GM19025 (cell line): ENCODE data around the gene HSPA1L.
"Not testable (repeated sequence)": the region's sequence is repeated elsewhere in the genome, so short reads cannot be mapped to it uniquely, and the experiment has no call there.

Experiments used
- ATAC-seq: cut with Tn5 transposase; IDR thresholded peaks from one replicate; pipeline ENCODE4 v1.9.1; 2021; ENCODE audit warnings: mild to moderate bottlenecking, low read depth, moderate library complexity; ENCODE audit not compliant: unreplicated experiment

Gene HSPA1L

DNA sequence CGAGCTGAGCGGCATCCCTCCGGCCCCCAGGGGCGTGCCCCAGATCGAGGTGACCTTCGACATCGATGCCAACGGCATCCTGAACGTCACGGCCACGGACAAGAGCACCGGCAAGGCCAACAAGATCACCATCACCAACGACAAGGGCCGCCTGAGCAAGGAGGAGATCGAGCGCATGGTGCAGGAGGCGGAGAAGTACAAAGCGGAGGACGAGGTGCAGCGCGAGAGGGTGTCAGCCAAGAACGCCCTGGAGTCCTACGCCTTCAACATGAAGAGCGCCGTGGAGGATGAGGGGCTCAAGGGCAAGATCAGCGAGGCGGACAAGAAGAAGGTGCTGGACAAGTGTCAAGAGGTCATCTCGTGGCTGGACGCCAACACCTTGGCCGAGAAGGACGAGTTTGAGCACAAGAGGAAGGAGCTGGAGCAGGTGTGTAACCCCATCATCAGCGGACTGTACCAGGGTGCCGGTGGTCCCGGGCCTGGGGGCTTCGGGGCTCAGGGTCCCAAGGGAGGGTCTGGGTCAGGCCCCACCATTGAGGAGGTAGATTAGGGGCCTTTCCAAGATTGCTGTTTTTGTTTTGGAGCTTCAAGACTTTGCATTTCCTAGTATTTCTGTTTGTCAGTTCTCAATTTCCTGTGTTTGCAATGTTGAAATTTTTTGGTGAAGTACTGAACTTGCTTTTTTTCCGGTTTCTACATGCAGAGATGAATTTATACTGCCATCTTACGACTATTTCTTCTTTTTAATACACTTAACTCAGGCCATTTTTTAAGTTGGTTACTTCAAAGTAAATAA lies 2.2 kb upstream of the HSPA1L start:
- ATAC-seq = not testable (repeated sequence)

DNA sequence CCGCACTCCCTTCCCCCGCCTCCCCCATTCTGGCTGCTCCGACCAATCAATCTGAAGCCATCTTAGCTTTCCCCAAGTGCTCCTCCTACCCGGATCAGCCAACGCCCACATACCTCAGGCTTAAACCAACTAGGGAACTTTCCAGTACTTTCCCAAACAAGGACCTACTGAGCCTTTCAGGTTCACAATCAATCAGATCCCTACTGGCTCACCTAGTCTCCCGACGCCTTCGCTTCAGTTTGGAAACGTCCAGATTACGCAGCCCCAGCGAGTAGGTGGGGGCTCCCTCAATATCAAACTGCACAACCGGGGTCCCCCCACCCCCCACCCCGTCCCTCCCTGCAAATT lies 432 bp downstream of the HSPA1L start:
- no peak for ATAC-seq

DNA sequence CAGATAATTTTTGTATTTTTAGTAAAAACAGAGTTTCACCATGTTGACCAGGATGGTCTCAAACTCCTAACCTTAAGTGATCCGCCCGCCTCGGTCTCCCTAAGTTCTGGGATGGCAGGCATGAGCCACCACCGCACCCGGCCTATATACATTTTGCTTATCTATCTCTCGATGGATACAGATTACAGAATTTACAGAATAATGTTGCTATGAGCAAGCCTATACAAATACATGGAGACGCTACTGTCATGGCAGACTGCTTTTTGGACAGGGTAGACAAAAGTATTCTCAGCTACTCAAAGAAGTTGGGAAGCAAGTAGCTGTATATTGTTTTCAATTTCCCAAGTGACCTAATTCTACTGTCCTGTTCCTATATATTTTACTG lies 1.6 kb downstream of the HSPA1L start:
- no peak for ATAC-seq

DNA sequence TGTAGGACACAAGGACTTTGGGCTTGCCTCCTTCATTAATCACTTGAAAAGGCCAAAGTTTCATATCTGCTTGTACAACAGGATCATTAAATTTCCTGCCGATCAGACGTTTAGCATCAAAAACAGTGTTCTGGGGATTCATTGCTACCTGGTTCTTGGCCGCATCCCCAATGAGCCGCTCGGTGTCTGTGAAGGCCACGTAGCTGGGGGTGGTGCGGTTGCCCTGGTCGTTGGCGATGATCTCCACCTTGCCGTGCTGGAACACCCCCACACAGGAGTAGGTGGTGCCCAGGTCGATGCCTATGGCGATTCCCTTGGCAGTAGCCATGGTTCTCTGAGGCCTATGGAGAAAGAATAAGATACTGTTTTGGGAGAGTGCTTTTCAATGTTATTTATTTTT lies 3.4 kb downstream of the HSPA1L start:
- ATAC-seq = no peak

DNA sequence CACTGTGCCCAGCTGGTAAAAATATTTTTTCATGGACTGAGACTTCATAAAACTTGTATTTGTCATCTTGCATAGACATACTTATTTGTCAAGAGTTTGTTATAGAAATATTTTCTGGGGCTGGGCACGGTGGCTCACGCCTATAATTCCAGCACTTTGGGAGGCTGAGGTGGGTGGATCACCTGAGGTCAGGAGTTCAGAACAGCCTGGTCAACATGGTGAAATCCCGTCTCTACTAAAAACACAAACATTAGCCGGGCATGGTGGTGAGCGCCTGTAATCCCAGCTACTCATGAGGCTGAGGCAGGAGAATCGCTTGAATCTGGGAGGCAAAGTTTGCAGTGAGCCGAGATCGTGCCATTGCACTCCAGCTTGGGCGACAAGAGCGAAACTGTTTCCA lies 6.5 kb downstream of the HSPA1L start:
- not testable (repeated sequence) for ATAC-seq

DNA sequence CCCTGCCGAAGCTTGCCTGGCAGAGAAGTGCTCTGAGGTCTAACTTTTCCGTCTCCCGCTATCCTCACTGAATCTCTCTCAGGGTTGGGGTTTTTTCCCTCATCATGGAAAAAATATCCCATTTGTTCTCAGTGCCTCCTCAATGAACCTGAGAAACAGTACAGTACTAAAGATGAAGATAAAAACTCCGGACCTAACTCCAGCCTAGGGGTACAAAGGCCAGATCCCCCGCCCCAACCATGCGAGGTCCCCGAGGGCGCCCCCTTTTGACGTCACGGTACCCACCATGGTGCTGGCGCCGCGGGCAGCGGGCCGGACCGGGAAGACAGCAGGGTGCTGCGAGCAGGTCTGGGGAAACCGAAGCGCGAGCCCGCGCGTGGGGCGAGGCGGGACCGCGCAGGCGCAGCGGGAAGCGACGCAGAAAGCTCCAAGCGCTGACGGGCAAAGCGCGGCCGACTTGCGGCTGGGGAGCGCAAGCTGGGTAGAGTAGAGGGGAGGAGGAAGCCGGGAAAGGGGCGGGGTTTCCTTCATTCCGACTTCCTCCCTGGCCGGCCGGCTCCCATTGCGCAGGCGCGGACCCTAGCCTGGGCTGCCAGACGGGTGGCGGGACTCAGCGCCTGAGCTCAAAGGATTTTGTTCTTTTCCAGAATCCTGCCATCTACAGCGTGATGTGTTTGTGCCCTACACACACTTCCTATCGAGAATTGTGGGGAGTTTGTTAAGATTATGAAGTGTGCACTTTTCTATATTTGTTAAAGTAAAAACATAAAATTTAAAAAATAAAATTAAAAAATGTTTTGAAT lies 8.4 kb downstream of the HSPA1L start, which contains the start of gene LSM2:
LSM2 (minus strand) TSS at position 497 of the 803 bp plus-strand sequence; CDS start at position 288, 209 bp downstream.
- ATAC-seq = peak; percentile 91

DNA sequence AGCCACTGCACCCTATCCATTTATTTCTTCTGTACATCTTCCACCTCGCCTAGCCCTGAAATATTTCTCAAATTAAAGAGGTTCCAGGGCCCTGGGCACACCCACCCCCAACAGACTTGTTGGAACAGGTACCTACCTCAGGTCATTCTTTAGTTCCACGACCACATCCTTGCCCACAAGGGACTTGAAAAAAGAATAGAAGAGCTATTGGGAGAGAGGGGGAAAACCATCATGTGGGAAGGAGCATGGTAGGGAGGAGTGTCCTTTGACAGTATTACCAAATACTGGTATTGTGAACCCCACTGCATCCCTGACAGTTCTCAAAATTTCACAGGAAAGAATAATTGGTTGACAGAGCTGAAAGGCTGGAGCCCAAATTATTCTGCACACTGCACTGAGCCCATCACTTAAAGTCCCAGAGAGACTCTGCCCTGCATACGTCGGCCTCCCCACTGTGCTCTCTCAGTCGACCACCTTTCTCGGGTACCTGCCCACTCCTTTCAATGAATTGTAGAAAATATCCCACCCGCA lies 9.1 kb downstream of the HSPA1L start:
- no peak for ATAC-seq

DNA sequence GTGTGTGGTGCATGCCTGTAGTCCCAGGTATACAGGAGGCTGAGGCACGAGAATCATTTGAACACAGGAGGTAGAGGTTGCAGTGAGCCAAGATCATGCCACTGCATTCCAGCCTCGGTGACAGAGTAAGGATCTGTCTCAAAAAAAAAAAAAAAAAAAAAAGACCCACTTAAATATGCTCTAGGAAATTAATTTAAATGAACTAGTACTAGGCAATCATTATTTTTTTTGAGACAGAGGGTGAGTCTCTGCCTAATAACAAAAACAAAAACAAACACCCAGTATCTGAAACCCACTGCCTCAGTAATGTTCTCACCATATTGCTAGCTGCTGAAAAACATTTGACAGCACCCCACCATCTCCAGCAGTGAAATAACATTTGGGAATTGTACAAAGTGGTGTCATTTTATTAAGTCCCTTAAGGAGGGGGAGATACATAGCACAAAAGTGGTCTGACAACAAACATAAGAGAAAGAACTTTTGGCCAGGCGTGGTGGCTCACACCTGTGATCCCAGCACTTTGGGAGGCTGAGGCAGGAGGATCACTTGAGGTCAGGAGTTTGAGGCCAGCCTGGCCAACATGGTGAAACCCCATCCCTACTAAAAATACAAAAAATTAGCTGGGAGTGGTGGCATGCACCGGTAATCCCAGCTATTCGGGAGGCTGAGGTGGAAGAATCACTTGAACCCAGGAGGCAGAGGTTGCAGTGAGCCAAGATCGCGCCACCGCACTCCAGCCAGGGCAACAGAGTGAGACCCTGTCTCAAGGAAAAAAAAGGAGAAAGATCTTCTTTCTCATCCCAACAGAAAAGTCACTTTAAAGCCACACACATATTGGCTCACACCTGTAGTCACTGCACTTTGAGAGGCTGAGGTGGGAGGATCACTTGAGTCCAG lies 13.8 kb downstream of the HSPA1L start:
- ATAC-seq = not testable (repeated sequence)

DNA sequence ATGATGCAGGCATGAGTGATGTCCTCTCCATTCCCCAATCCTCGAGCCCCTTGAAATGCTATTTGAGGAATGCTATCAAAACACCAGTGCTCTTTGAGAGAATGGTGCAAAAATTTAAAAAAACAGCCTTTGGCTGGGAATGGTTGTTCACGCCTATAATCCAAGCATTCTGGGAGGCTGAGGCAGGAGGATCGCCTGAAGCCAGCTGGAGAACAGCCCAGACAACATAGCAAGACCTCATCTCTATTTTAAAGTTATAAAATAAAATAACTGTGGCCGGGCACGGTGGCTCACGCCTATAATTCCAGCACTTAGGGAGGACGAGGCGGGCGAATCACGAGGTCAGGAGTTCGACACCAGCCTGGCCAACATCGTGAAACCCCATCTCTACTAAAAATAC lies 15.3 kb downstream of the HSPA1L start:
- no peak for ATAC-seq

DNA sequence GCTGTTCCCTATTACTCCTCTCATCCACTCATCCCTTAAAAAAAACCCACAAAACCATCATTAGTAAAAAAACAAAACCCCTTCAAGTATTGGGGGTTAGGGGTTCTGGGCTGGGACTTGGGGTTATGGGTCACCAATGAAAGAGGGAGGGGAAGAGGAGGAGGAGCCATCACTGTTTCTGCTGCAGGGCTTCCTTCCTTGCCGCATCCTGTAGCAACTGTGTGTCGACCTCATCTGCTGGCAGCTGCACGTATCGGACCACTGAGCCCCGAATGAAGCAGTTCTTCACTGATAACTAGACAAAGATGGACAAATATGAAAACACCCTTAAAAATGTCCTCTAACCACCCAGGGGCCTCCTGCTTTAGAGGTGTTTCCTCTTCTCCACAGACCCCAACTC lies 17.5 kb downstream of the HSPA1L start:
- no peak for ATAC-seq

DNA sequence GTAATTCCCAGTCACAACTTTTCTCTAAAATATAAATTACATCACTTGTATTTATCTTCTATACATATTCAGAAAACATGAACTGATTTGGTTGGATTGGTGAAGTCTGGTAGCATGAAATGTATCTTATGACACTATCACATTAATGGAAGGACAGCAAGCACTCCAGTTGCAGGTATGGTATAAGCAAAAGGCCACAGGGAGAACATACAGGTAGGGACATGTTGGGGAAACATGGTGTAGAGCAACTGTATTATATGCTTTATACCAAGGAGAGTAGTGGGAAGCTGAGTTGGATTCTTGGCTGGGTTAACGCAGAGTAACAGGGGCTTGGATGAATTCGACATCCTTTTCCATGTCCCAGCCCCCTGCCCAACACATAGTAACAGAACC lies 18.1 kb downstream of the HSPA1L start:
- no peak for ATAC-seq

DNA sequence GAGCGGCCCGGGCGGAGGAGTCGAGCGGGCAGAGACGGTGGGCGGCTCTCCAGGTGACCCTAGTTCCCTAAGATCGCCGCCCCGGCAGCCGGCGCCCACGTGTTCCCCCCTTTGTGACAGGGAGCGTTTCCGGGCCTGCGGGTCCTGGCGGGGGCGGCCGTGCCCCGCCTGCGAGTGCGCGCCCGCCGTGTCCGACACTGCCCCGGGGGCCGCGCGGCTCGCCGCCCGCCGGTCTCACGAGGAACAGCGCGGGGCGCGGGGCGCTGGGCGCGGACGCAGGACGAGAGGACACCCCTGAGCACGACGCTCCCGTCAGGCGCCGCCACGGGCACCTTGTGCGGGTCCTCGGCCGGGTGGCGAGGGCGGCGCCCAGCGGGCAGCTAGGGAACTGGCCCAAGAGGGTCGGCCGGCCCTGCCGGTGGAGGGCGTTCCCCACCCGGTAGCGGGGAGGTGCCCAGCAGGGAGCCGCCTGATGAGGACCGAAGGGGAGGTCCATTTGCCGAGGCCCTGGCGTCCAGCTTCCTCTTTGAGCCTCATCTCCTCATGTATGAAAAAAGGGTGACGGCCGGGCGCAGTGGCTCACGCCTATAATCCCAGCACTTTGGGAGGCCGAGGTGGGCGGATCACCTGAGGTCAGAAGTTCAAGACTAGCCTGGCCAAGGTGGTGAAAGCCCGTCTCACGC lies 19.3 kb downstream of the HSPA1L start, which contains the start of gene VARS1:
VARS1 (minus strand) TSS at position 137 of the 683 bp plus-strand sequence. CDS start 535 bp downstream, outside the sequence.
- ATAC-seq = peak; percentile 78

DNA sequence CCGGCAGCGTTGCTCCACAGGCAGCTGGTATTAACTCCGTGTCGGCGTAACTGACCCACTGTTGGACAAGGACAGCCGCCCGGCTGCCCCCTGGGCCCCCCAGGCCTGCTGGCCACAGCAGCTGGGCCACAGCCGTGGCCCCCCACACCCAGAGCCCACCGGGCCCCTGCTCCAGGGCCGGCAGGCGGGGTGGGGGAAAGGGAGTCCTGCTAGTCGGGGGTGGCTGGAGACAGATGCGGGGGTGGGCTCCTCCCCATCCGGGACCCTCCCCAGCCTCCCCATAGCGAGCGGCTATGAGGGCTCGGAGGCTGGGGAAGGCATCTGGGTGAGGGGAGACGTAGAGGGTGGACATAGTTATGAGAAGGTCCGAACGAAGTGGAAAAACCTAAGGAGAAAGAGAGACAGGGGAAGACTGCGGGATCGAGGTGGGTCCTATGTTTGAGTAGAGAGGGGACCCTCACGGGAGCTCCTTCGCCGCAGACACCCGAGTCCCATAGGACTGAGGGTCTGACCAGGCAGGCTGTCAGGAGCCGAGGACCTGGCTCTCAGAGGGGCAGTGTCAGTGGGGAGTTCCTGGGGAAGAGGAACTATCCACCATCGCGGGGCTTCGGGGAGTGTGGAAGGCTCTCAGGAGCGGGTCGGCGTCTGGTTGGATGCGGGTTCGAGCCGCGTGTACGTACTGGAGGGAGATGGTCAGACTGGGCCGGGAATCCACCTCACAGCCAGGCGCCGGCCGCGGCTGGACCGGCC lies 20.0 kb downstream of the HSPA1L start:
- ATAC-seq = peak; percentile 4

DNA sequence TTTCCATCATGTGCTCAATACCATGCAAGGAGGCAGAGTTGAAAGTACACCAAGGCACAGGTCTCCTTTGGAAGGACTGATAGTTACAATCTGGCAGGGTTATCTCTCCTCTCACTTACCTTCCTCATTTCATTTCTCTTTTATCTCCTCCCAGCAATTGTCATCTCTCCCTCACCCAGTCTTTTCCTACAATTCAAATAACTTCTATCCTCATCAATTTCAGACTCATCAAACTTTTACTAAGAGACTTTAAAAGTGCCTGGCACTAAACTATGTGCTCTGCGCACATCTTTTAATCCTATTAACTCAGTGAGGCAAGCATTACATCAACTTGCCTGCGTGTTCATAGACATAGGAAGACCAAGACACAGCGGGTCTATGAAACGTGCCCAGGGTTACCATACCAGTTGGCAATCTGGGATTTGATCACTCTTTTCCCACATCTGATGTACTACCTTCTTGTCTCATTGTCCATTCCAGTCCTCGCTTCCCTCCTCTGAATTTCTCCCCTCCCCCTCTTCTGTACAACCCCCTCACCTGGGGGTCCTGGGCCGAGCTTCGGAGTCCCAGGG lies 20.7 kb downstream of the HSPA1L start:
- no peak for ATAC-seq

DNA sequence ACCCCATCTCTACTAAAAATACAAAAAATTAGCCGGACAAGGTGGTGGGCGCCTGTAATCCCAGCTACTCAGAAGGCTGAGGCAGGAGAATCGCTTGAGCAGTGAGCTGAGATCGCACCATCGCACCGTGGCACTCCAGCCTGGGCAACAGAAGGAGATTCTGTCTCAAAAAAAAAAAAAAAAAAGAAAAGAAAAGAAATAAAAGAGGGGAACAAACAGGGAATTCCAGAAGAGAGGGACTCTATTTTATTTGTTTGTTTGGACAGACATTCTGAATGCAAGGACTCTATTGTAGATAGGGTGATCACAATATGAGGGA lies 21.2 kb downstream of the HSPA1L start:
- ATAC-seq = not testable (repeated sequence)

DNA sequence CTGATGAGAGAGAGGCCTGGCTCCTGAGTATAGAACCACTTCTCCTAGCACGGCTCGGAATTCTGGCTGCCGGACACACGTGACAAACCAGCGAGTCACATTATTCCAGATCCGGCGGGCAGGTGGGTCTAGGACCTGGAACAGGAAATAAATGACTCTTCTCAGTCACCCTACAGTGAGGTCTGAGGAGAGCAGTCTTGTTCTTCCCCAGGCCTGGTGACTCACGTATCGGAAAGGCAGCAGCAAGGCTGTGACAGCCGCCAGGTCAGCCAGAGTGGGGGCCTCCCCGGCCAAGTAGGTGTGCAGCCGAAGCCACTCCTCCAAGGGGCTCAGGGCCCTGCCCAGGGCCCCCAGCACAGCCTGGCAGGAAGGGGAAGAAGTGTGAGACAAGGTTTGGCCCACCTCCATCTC lies 22.3 kb downstream of the HSPA1L start:
- ATAC-seq = no peak

DNA sequence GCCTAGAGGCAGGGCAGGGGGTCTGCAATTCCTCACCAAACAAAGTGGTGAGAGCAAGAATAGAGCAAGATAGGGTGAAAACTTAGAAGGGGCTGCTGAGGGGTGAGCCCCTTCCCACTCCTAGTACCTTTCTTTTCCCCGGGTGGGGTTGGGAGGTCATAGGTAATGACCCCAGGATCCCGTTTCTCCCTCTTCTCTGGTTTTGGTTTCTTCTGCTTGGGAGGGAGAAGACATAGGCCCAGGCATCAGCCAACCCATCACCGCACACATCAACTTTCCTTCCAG lies 23.1 kb downstream of the HSPA1L start:
- no peak for ATAC-seq

DNA sequence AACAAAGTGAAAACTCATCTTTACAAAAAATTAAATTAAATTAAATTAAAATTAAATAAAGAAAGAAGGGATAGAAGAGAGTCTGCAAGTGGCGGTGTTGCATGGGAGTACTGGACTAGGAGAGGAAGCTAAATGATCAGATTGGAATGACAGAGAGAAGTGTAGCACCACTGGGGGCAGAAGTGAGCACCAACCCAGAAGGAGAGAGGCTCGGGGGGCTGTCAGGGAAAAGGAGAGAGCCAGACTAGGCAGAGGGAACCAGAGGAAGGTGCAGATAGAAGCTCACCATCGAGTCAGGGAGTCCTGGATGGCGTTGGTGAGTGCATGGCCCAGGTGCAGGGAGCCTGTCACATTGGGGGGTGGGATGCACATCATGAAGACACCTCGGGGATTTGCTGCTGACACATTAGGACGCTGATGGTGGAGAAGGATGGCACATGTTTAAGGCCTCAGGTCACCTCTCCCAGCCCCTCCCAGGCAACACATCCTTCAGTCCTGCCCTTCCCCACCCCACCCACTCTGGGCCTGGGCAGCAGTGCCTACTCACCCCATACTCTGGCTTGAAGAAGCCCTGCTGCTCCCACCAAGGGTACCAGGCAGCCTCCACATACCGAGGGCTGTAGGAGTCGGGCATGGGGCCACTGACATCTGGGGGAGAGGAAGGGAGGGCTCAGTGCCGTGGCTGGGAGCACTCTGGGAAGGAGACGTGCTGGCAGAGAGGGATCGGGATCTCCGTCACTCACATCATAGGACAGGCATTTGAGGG lies 23.6 kb downstream of the HSPA1L start:
- no peak for ATAC-seq
